ENCODE data around the gene NLGN1.

DNA sequence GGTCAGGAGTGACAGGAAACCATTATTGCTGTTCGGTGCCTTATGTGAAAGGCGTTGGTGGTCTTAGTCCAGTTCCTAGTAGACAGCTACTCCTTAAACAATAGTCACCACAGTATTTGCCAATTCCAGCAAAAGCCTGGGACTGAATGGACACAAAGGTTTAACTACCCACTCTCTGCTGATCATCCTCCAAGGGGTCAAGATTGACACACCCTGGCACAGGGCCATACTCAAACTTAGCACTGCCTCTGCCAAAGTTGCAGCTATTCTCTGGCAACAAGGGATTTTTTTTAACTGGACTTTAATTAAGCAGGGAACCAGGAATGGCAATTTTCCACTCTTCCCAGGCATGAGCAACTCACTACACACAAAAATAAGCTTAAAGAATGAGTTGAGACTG, 193.9 kb downstream of the NLGN1 start:
- TF ChIP-seq, protein P1, sequence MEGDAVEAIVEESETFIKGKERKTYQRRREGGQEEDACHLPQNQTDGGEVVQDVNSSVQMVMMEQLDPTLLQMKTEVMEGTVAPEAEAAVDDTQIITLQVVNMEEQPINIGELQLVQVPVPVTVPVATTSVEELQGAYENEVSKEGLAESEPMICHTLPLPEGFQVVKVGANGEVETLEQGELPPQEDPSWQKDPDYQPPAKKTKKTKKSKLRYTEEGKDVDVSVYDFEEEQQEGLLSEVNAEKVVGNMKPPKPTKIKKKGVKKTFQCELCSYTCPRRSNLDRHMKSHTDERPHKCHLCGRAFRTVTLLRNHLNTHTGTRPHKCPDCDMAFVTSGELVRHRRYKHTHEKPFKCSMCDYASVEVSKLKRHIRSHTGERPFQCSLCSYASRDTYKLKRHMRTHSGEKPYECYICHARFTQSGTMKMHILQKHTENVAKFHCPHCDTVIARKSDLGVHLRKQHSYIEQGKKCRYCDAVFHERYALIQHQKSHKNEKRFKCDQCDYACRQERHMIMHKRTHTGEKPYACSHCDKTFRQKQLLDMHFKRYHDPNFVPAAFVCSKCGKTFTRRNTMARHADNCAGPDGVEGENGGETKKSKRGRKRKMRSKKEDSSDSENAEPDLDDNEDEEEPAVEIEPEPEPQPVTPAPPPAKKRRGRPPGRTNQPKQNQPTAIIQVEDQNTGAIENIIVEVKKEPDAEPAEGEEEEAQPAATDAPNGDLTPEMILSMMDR (IDR thresholded peaks at IDR 0.05; ENCODE audit: low read length), result no peak
- no peak for TF ChIP-seq EZH2 (IDR thresholded peaks at IDR 0.05; ENCODE audit: borderline replicate concordance, low read length)

All from OCI-LY1 (cell line).